GM12891 (cell line): Measurements from ENCODE around the gene OR5H15.
"Not testable (repeated sequence)": the region's sequence is repeated elsewhere in the genome, so short reads cannot be mapped to it uniquely, and the experiment has no call there.

Source experiments
- POLR2A ChIP-seq: IDR thresholded peaks from 2 replicates; pipeline ENCODE4 v1.6.1; 2011; ENCODE audit warnings: low read depth, low read length, control low read depth
- POLR2AphosphoS5 ChIP-seq: IDR thresholded peaks from 2 replicates; pipeline ENCODE4 v1.6.1; 2011; ENCODE audit warnings: low read depth, low read length, control low read depth
- SPI1 ChIP-seq: IDR thresholded peaks from 2 replicates; pipeline ENCODE4 v1.6.1; 2011; ENCODE audit warnings: low read depth, low read length, control low read depth
- TAF1 ChIP-seq: IDR thresholded peaks from 2 replicates; pipeline ENCODE4 v1.6.1; 2011; ENCODE audit warnings: low read depth, low read length, control low read depth

- TF ChIP-seq POLR2AphosphoS5, POLR2A, TAF1, SPI1: not testable (repeated sequence)
Measured at GRCh38 chr3:98149456-98149855, 17.0 kb upstream of the OR5H15 start.
